NB4 (cell line): ENCODE measurements around the gene ARHGAP15.

Experiments used
- DNase-seq: peaks from one replicate; pipeline ENCODE4 v3.0.0; 2010; ENCODE audit warnings: low read depth
- H3K4me3 ChIP-seq: one replicate; pipeline ENCODE4 v1.5.1; 2011; ENCODE audit warnings: mild to moderate bottlenecking, low read depth, low read length, moderate library complexity
- MYC ChIP-seq: IDR thresholded peaks from 2 replicates; pipeline ENCODE4 v1.6.1; 2011; ENCODE audit warnings: low read depth, low read length
- POLR2A ChIP-seq: IDR thresholded peaks from 2 replicates; pipeline ENCODE4 v1.6.1; 2011; ENCODE audit warnings: mild to moderate bottlenecking; ENCODE audit not compliant: insufficient read length; ENCODE audit errors: extremely low read depth
- TF ChIP-seq, protein P1 (sequence below): IDR thresholded peaks from one replicate; pipeline ENCODE4 v1.5.1; 2012; ENCODE audit warnings: low read depth, low read length
- TF ChIP-seq, protein P2 (sequence below): IDR thresholded peaks from 2 replicates; pipeline ENCODE4 v1.6.1; 2011; ENCODE audit warnings: low read depth, low read length

Gene ARHGAP15

GRCh38 chr2:143816916-143817315 is 687.7 kb downstream of the ARHGAP15 start:
- H3K4me3 ChIP-seq: no peak overlapping the region
- TF ChIP-seq, protein P1, sequence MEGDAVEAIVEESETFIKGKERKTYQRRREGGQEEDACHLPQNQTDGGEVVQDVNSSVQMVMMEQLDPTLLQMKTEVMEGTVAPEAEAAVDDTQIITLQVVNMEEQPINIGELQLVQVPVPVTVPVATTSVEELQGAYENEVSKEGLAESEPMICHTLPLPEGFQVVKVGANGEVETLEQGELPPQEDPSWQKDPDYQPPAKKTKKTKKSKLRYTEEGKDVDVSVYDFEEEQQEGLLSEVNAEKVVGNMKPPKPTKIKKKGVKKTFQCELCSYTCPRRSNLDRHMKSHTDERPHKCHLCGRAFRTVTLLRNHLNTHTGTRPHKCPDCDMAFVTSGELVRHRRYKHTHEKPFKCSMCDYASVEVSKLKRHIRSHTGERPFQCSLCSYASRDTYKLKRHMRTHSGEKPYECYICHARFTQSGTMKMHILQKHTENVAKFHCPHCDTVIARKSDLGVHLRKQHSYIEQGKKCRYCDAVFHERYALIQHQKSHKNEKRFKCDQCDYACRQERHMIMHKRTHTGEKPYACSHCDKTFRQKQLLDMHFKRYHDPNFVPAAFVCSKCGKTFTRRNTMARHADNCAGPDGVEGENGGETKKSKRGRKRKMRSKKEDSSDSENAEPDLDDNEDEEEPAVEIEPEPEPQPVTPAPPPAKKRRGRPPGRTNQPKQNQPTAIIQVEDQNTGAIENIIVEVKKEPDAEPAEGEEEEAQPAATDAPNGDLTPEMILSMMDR: no peak
- TF ChIP-seq, protein P2, sequence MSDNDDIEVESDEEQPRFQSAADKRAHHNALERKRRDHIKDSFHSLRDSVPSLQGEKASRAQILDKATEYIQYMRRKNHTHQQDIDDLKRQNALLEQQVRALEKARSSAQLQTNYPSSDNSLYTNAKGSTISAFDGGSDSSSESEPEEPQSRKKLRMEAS: no peak
- TF ChIP-seq MYC: no peak
- TF ChIP-seq POLR2A: no peak
- DNase-seq: no peak
